Occipital lobe (tissue), 2 donors: Measurements from ENCODE around the gene VPS4A. TPM values are rescaled to one million over a fixed set of nuclear protein-coding genes. Genes with fewer than 3 reads are reported as not detected.
A peak's percentile ranks its signal among the peaks of the same experiment; 100 is the strongest.
"Not testable (repeated sequence)": the region's sequence is repeated elsewhere in the genome, so short reads cannot be mapped to it uniquely, and the experiment has no call there.

Source experiments
- DNase-seq: peaks from one replicate; lab custom pipeline; 2025; lab: John Stamatoyannopoulos, UW
- total RNA-seq: library from RNA; depleted of rRNA; stranded (reverse); fragments of >200 nt; gene quantifications from one replicate; pipeline ENCODE4 v1.2.3, GENCODE V29; 2014

Gene VPS4A
- 34.6 TPM for total RNA-seq

DNA sequence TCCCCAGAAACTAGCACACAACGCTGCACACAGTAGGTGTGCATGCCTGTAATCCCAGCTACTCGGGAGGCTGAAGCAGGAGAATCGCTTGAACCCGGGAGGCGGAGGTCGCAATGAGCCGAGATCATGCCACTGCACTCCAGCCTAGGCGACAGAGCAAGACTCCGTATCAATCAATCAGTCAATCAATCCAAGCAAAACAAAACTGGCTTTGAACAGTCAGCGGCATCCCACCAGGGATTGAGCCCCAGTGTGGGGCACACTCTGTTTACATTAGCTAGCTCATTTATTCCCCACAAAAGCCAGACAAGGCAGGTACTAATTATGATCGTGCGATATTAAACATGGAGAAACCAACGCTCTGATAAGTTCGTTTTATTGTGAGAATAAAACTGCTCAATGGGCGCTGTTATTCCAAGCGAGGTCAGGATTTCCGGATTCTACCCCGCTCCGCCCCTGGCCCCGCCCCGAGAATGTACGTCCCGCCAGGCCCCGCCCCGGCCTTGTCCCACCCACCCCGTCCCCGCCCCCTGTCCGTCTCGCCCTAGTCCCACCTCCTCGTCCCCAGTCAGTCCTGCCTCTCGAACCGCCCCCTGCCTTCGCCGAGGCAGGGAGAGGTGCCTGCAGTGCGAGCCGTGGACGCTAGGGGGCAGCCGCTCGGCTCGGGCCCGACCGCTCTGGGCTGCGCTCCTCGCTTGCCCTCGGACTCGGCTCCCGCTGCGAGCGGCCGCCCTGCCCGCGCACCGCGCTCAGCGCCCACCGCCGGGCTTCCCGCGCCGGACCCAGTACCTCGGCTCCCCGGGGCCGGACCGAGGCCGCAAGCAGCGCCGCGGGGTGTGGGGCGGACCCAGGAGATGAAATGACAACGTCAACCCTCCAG is at the start of gene VPS4A:
Gene VPS4A (plus strand): TSS at position 698 of the 880 bp plus-strand sequence. CDS start 162 bp downstream, at position 860.
- DNase-seq, result peak; percentile 97

DNA sequence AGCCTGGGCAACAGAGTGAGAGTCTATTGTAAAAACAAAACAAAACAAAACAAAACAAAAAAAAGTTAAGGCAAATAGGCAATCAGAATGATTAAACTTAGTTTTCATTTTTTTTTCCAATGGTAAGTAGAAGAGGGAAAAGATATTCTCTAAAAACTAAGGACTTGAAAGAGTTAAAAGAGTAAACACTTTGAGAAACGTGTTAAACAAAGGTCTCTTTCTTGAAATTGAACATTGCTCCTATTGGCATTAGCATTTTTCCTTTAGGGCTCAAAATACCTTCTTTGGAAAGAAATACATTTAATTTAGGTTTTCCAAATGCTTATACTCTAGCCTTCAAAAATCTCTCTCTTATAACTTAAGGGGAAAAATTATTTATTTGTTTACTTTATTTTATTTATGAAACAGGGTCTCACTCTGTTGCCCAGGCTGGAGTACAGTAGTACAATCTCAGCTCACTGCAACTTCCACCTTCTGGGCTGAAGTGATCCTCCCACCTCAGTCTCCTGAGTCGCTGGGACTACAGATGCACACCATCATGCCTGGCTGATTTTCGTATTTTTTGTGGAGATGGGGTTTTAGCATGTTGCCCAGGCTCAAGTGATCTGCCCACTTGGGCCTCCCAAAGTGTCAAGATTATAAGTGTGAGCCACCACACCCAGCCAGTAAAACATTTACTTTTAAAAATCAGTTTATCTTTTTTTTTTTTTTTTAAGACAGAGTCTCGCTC is 44.7 kb upstream of the VPS4A start:
- DNase-seq, result no peak

DNA sequence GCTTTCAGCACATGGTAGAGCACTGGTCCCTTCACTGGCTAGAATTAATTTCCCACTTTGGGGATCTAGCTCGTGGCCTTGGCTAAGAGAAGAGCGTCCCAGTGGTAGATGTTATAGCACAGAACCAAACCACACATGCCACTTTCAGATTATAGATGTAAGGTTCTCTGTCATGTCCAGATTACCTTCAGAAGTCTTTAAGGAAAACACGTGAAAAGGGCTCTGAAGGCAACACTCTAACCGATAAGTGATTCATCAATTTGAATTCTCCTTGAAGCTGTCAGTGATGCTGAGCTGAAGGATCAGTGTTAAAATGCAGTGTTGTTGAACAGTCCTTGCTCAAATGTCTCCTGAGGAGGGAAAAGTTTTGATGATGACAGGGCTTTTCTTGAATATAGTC is 43.5 kb upstream of the VPS4A start:
- DNase-seq, result no peak

DNA sequence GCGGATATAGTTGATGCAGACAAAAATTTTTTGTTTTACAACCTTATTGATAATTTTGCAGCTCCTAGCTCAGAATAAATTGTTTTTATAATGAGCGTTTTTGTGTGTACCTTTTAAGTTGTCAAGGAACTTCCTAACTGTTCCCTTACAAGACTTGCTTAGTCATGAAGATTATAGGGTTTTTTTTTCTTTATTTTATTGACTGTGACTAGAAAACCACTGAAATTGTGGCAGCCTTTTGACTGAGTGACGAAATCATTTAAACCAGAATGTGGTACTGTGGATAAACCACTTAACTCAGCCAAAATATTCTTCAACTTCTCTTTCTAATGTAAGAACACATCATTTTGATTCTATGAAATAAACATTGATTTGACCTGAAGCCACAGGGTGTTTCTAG is 40.8 kb upstream of the VPS4A start:
- no peak for DNase-seq

DNA sequence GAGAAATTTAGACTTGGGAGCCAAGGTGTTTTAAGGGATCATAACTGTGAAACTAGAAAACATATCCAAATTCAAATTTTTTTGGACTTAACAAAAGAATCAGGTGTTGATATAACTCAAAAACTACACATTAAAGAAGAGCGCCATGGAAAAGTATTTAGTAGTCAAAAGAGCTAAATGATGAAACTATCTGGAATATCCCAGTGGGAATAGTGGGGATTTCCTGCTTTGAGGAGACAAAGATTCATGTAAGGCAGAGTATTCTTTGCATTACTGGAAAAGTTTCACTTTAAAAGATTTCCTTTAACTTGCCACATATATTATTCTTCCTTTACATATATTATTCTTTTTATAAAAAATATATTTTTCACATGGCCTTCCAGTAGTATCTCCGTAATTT is 40.3 kb upstream of the VPS4A start:
- DNase-seq, result no peak

DNA sequence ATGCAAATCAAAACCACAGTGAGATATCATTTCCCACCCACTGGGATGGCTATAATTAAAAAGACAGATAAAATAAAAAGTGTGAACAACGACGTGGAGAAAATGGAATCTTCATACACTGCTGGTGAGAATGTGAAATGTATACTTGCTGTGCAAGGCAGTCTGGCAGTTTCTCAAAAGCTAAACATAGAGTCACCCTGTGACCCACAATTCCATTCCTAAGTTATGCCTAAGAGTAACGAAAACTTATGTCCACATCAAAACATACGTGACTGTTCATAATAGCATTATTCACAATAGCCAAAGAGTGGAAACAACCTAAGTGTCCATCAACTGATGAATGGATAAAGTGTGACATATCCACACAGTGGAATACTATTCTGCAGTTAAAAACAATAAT is 38.1 kb upstream of the VPS4A start:
- no peak for DNase-seq

DNA sequence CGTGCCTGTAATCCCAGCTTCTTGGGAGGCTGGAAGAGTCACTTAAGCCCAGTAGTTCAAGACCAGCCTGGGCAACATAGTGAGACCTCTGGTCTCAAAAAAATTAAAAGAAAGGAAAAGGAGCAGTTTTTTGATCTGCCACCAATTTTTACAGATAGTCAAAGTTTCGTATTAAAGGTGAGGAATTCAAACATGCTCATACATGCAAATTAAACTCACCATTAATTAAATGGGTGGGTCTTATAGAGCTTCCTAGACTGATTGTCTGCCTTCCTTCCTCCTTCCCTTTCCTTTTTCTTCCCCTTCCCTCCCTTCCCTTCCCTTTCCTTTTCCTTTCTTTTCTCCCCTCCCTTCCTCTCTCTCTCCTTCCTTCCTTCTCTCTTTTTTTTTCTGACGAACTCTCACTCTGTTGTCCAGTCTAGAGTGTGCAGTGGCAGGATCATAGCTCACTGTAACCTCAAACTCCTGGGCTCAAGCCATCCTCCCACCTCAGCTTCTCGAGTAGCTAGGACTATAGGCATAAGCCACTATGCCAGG is 36.4 kb upstream of the VPS4A start:
- no peak for DNase-seq

DNA sequence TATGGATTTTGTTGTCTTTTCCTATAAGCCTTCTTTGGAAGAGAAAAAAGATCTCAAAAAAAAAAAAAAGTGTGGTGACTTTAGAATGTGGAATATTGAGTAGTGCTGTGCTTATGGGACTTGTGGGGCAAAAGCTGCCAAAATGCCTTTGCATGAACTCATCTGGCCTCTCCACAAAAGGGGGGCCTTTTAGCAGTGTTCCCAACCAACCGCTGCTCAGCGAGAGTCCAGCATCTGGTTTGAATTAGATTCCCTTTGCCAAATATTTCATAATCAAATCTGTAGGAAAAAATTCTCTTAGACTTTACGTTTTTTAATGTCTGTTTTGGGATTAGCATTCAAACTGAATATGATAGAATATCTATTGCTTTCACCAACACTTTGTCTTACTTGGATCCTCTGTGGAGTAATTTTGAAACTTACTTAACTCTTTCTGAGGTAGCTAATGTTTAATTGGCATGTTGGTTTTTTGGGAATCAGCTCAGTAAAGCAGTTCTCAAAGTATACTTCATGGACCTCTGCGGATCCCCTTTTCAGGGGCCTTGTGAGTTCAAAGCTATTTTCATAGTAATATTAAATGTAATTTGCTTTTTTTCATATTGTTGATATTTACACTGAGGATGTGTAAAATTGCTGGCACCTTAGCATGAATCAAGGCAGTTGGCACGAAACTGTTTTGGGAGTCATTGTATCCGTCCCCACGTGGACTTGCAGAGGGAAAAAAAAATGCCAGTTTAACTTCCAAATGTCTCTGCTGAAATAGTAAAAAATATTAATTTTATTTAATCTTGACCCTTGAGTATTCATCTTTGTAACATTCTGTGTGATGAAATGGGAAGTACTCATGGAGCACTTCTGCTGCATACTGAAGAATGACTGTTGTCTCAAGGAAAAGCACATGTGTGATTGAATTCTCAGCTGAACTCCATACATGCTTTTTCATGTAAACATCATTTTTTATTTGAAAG is 34.7 kb upstream of the VPS4A start:
- DNase-seq, result no peak

DNA sequence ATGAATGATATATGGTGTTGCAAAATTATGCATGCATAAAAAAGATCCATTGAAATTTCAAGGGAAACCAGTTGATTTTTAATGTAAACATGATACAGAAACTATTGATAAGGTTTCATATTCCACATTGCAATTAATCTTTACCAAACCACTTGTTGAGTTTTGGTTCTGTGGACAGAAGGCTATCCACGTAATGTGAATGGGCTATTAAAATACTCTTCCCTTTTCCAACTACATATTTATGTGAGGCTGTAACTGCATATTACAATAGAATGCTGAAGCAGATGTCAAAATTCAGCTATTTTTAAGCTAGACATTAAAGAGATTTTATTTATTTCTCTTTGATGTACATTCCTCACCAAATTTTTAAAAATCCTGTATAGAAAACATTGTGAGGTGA is 33.7 kb upstream of the VPS4A start:
- DNase-seq, result no peak

DNA sequence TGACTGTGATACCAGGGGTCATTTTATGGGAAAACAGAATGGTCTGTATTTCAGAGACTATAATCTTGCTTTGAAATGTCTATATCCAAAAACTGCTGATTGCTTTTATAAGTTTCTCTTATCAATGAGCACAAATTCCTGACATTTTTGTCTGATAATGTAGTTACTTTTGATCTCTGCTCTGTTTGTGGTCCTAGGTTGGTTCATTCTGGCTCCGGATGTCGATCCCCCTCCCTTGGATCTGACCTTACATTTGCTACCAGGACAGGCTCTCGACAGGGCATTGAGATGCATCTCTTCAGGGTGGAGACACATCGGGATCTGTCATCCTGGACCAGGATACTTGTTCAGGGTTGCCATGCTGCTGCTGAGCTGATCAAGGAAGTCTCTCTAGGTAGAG is 27.3 kb upstream of the VPS4A start:
- no peak for DNase-seq

DNA sequence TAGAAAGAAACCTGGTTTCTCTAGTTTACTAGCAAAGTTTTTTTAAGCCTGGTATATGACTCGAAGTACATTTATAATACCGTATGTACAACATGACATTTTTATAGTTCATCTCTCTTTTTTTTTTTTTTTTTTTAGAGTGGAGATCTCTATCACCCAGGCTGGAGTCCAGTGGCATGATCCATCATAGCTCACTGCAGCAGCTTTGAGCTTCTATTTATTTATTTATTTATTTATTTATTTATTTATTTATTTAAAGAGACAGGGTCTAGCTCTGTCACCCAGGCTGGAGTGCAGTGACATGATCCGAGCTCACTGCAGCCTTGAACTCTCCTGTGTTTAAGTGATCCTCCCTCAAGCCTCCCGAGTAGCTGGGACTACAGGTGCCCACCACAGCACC is 25.9 kb upstream of the VPS4A start:
- DNase-seq, result no peak

DNA sequence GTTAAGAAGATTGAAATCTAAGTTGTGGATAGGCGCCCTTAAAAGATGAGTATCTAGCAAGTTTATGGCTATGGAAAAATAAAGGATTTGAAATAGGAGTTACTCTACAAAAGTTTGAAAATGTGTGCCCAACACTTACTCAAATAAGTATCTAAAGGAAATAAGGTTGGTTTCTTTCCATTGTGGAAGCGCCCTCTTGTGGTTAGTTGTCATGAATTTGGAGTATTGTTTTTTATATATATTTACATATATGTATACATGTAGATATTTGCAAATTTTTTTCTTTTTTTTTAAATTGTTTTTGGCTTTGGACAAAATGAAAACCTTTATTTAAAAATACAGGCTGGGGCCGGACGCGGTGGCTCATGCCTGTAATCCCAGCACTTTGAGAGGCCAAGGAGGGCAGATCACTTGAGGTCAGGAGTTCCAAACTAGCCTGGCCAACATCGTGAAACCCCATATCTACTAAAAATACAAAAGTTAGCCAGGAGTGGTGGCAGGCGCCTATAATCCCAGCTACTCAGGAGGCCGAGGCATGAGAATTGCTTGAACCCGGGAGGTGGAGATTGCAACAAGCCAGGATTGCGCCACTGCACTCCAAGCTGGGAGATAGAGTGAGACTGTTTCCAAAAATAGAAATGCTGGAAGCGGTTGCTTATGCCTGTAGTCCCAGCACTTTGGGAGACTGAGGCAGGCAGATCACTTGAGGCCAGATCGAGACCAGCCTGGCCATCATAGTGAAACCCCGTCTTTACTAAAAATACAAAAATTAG is 24.0 kb upstream of the VPS4A start:
- DNase-seq, result no peak

DNA sequence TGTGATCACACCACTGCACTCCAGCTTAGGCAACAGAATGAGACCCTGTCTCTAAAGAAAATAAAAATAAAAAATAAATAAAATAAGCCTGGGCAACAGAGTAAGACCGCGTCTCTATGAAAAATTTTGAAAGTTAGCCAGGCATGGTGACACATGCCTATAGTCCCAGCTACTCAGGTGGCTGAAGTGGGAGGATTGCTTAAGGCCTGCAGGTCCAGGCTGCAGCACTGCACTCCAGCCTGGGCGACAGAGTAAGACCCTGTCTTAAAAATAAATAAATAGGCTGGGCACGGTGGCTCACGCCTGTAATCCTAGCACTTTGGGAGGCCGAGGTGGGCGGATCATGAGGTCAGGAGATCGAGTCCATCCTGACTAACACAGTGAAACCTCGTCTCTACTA is 19.5 kb upstream of the VPS4A start:
- DNase-seq, result not testable (repeated sequence)

DNA sequence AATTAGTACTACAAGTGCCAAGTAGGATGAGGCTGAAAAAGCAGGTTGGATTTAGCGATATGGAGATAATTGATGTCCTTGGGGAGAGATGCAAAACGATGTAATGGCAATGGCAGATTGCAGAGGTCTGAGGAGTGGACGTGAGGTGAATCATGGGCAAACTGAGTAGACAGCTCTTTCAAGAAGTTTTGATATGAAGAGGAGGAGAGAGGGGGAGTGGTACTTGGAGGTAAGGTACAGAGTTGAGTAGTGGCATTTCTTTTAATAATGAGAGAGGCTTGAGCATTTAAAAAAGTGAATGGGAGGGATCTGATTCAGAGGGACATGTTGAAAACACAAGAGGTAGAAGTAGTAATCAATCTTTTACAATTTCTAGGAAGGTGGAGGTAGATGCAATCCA is 17.7 kb upstream of the VPS4A start:
- DNase-seq, result no peak

DNA sequence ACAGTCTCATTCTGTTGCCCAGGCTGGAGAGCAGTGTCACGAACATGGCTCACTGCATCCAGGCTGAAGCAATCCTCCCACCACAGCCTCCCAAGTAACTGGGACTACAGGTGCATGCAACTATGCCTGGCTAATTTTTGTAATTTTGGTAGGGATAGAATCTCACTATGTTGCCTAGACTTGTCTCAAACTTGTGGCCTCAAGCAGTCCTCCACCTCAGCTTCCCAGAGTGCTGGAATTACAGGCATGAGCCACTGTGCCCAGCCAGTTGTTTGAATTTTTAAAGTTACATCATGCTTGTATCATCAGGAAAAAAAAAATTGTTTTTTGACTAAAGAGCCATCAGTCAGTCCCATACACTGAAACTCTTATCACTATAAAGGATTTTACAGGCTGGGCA is 17.1 kb upstream of the VPS4A start:
- DNase-seq, result no peak

DNA sequence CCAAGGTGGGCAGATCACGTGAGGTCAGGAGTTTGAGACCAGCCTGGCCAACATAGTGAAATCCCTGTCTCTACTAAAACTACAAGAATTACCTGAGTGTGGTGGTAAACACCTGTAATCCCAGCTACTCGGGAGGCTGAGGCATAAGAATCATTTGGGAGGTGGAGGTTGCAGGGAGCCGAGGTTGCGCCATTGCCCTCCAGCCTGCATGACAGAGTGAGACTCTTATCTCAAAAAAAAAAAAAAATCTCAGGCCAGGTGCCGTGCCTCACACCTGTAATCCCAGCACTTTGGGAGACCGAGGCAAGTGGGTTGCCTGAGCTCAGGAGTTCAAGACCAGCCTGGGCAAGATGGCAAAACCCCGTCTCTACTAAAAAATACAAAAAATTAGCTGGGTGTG is 14.4 kb upstream of the VPS4A start:
- DNase-seq, result not testable (repeated sequence)

DNA sequence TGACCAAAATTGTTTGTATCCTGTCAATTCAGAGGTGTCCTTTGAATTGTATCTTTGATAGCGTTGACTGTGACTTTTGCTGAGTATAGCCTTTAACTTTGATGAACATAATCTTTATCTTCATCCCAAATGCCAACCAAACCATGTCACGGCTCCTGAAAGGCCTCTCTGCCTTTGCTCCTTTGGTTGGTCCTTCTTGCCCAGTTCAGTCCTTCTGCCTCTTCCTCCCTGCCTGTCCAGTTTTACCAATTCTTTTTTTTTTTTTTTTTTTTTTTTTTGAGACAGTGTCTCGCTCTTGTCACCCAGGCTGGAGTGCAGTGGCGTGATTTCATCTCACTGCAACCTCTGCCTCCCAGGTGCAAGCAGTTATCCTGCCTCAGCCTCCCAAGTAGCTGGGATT is 12.9 kb upstream of the VPS4A start:
- DNase-seq, result no peak

DNA sequence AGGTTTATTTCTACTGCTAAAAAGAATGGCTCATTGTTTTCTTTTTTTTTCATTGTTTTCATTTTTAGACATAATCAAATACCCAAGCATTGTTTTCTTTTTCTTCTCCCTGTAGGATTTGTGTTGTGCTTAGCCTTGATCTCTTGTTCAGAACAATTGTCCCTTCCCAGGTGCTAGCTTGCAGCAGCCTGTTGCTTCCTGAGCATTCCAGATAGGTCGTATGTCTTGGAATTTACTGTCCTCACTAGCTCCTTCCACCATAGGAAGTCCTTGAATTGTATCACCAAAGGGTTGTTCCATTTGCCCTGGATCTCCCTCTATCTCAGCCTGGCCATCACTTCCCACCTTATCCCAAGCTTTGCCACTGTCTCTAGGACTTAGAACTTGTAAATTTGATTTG is 10.0 kb upstream of the VPS4A start:
- DNase-seq, result no peak

DNA sequence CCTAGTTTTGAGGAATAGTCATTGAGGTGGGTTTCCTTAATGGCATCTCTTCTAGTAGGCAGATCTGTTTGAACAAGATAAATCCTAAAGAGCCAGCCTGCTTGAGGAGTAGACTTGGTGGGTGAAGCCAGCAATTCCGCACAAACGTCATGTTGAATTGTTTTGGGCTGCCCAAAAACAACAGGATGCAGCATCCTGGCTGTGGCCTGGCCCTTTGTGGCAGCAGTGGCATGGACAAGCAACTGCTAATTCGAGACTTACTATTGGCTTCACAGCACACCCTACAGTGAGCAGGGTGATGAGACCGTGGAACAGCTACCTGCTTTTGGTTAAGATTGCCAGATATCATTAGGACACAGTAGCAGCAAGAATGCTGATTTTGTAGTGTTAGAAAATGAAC is 9.3 kb upstream of the VPS4A start:
- no peak for DNase-seq

DNA sequence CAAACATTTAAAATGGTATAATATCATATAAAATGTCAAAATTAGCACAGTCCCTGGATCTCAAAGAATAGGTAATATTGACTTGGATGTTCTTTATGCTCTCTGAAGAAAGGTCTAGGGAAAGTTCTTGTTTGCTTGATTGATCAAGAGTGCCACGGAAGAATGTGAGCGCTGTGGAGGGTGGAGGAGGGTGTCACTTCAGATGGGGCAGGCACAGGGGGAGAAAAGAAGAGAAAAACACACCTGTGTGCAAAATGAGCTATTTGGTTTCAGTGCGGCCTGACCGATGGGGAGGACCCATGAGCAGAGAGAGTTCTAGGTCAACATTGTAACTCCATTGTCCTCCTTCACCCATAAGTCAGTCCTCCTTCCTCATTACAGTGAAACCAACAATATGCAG is 8.8 kb upstream of the VPS4A start:
- no peak for DNase-seq

DNA sequence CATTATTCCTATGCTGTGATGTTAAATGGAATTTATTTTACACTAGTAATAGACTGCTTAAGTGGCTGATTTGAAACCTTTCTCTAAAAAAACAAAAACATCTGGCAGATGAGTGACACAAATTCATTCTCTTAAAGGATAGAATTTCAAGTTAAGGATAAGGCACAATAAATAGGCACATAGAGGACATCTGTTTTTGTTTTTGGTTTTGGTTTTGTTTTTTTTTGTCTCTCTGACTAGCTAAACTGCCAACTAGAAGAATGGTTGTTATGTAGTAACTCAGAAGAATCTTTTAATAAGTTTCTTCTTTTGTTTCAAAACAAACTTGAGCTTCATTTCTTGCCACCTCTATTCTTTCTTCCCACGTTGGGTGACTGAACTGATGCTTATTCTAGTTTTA is 5.1 kb upstream of the VPS4A start:
- DNase-seq, result no peak
